ENCODE data around the gene TNFRSF1B. TPM values are rescaled to one million over a fixed set of nuclear protein-coding genes. Genes with fewer than 3 reads are reported as not detected.

TNFRSF1B gene
- total and polyA plus RNA-seq, 9 of the 15 experiments (the other 6 are each of a cell fraction or from before 2014, with no cell fraction given): 8.8 to 91.3 (median 36.0) TPM

- TF ChIP-seq CUX1 (CRISPR knock-in tag; IDR thresholded peaks at IDR 0.05) (no peak), ZFP1 (CRISPR knock-in tag; IDR thresholded peaks at IDR 0.05) (no peak)
Observed at GRCh38 chr1:12185036-12185917, 18.5 kb downstream of the TNFRSF1B start (continued).
